SK-N-SH (cell line): Measurements from ENCODE around the gene SGPP2.

Source experiments
- ELF1 ChIP-seq: IDR thresholded peaks from 2 replicates; pipeline ENCODE4 v1.4.0; 2012
- EP300 ChIP-seq, 2 experiments: IDR thresholded peaks; 2 replicates each; pipeline versions ENCODE4 v1.4.0 to v1.6.1; 2012; ENCODE audit warnings: borderline replicate concordance in 1 of 2, low read depth in 1 of 2, low read length in 1 of 2
- EZH2phosphoT487 ChIP-seq: fragments of 200-600 bp; sonication (generic); IDR thresholded peaks from 2 replicates; pipeline ENCODE4 v1.6.1; 2017; ENCODE audit warnings: low read depth, mixed run types, mild to moderate bottlenecking, antibody characterized with exemption, moderate library complexity, borderline replicate concordance
- FOSL2 ChIP-seq: IDR thresholded peaks from 2 replicates; pipeline ENCODE4 v1.4.0; 2012; ENCODE audit warnings: low read depth, mild to moderate bottlenecking, moderate library complexity, borderline replicate concordance
- GATA2 ChIP-seq: sonication (generic); formaldehyde crosslinking; IDR thresholded peaks from 2 replicates; pipeline ENCODE4 v1.5.0; 2020; ENCODE audit warnings: mild to moderate bottlenecking, missing genetic modification reagents
- MXI1 ChIP-seq: IDR thresholded peaks from 2 replicates; pipeline ENCODE4 v1.6.1; 2012; ENCODE audit warnings: mild to moderate bottlenecking, low read depth, low read length, improper control_type of control experiment
- RAD21 ChIP-seq: IDR thresholded peaks from 2 replicates; pipeline ENCODE4 v1.6.1; 2012; ENCODE audit warnings: mild to moderate bottlenecking, low read length
- RFX5 ChIP-seq: IDR thresholded peaks from 2 replicates; pipeline ENCODE4 v1.6.1; 2012; ENCODE audit warnings: mild to moderate bottlenecking, improper control_type of control experiment, low read length
- TAF1 ChIP-seq: IDR thresholded peaks from 2 replicates; pipeline ENCODE4 v1.6.1; 2012; ENCODE audit warnings: low read depth, mild to moderate bottlenecking, low read length, moderate library complexity, borderline replicate concordance
- TEAD4 ChIP-seq: IDR thresholded peaks from 2 replicates; pipeline ENCODE4 v1.4.0; 2012; ENCODE audit warnings: mild to moderate bottlenecking, borderline replicate concordance; ENCODE audit not compliant: insufficient read depth
- TF ChIP-seq, protein P1 (sequence below): fragments of 200-600 bp; sonication (generic); IDR thresholded peaks from 2 replicates; pipeline ENCODE4 v1.6.1; 2017; ENCODE audit warnings: antibody characterized with exemption, mild to moderate bottlenecking, moderate library complexity
- TF ChIP-seq, protein P2 (sequence below): IDR thresholded peaks from 2 replicates; pipeline ENCODE4 v1.4.0; 2012; ENCODE audit warnings: low read depth

DNA sequence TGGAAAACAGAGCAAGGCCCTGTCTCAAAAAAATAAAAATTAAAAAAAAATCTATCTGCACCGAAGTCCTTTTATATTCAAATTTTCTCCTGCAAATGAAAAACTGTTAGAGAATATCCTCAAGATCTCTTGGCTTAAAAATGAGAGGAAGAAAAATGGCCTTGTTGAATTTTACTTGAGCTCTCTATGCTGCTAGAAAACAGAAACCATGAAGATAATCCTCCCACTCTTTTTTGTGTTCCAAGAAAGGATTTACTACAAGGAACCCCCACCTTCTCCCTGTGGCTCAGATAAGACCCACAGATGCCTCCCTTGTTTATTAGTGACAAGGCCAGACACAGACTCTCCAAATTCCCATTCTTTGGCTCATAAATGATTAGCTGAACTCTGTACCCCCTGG, 71.0 kb downstream of the SGPP2 start:
- TF ChIP-seq RFX5 = no peak
- TF ChIP-seq, protein P1, sequence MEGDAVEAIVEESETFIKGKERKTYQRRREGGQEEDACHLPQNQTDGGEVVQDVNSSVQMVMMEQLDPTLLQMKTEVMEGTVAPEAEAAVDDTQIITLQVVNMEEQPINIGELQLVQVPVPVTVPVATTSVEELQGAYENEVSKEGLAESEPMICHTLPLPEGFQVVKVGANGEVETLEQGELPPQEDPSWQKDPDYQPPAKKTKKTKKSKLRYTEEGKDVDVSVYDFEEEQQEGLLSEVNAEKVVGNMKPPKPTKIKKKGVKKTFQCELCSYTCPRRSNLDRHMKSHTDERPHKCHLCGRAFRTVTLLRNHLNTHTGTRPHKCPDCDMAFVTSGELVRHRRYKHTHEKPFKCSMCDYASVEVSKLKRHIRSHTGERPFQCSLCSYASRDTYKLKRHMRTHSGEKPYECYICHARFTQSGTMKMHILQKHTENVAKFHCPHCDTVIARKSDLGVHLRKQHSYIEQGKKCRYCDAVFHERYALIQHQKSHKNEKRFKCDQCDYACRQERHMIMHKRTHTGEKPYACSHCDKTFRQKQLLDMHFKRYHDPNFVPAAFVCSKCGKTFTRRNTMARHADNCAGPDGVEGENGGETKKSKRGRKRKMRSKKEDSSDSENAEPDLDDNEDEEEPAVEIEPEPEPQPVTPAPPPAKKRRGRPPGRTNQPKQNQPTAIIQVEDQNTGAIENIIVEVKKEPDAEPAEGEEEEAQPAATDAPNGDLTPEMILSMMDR = no peak
- TF ChIP-seq RAD21 = no peak
- TF ChIP-seq EZH2phosphoT487 = no peak
- no peak for TF ChIP-seq EP300 (IDR thresholded peaks at IDR 0.05; ENCODE audit: borderline replicate concordance in 1 of 2, low read depth in 1 of 2, low read length in 1 of 2)
- no peak for TF ChIP-seq FOSL2
- TF ChIP-seq ELF1 = no peak
- no peak for TF ChIP-seq TAF1
- TF ChIP-seq MXI1 = no peak
- TF ChIP-seq GATA2 (CRISPR knock-in tag) = no peak
- no peak for TF ChIP-seq TEAD4
- TF ChIP-seq, protein P2, sequence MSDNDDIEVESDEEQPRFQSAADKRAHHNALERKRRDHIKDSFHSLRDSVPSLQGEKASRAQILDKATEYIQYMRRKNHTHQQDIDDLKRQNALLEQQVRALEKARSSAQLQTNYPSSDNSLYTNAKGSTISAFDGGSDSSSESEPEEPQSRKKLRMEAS = no peak
